HFFc6 (cell line): ENCODE measurements around the gene CLDN8. TPM values are rescaled to one million over a fixed set of nuclear protein-coding genes. Genes with fewer than 3 reads are reported as not detected.

Experiments used
- DNase-seq: peaks from one replicate; pipeline ENCODE4 v3.0.0-alpha.2; 2018
- H3K27ac Mint-ChIP-seq: 2 replicates; pipeline ENCODE4 v1.8.0; 2020; ENCODE audit warnings: mild to moderate bottlenecking, mixed read lengths
- H3K27me3 Mint-ChIP-seq: 2 replicates; pipeline ENCODE4 v1.8.0; 2021; ENCODE audit warnings: mild to moderate bottlenecking, moderate library complexity, mixed read lengths; ENCODE audit not compliant: insufficient read depth
- H3K36me3 Mint-ChIP-seq: 2 replicates; pipeline ENCODE4 v1.8.0; 2021; ENCODE audit warnings: low read depth, mixed read lengths
- H3K4me1 Mint-ChIP-seq: 2 replicates; pipeline ENCODE4 v1.8.0; 2020; ENCODE audit warnings: low read depth, mixed read lengths
- H3K4me3 Mint-ChIP-seq: 2 replicates; pipeline ENCODE4 v1.8.0; 2020; ENCODE audit warnings: mild to moderate bottlenecking, moderate library complexity, mixed read lengths
- H3K9me3 Mint-ChIP-seq: 2 replicates; pipeline ENCODE4 v1.8.0; 2020; ENCODE audit warnings: mild to moderate bottlenecking, mixed read lengths
- long read RNA-seq: library from polyadenylated mRNA; unstranded; transcript quantifications from one replicate; pipeline ENCODE4 v2.0.0, GENCODE V29; 2019
- total RNA-seq, 6 experiments: library from RNA; stranded (reverse); fragmentation: NEBNext Ultra II Directional; extraction: Animal tissue kit (Norgen Biotek cat#: 25700); gene quantifications; 2 replicates in 1 of 6; 3 replicates in 5 of 6; pipeline ENCODE4 v1.2.3, GENCODE V29; 2021
- TF ChIP-seq, protein P1 (sequence below): fragments of 200-600 bp; sonication (generic); IDR thresholded peaks from 2 replicates; pipeline ENCODE4 v1.5.0; 2021; ENCODE audit warnings: antibody characterized with exemption, mild to moderate bottlenecking

Gene CLDN8
- total RNA-seq, result not detected
- long read RNA-seq, result 0 reads

- no peak within 1 kb of the TSS for H3K4me3 Mint-ChIP-seq
- H3K27me3 Mint-ChIP-seq, result no peaks in the 10 kb centered on the region; the same call in 1 of the 2 replicates
- no peaks in the 10 kb centered on the region for H3K36me3 Mint-ChIP-seq
- no peak within 1 kb of the TSS for H3K27ac Mint-ChIP-seq
- H3K4me1 Mint-ChIP-seq, result no peaks in the 10 kb centered on the region
- no peak for DNase-seq
- TF ChIP-seq, protein P1, sequence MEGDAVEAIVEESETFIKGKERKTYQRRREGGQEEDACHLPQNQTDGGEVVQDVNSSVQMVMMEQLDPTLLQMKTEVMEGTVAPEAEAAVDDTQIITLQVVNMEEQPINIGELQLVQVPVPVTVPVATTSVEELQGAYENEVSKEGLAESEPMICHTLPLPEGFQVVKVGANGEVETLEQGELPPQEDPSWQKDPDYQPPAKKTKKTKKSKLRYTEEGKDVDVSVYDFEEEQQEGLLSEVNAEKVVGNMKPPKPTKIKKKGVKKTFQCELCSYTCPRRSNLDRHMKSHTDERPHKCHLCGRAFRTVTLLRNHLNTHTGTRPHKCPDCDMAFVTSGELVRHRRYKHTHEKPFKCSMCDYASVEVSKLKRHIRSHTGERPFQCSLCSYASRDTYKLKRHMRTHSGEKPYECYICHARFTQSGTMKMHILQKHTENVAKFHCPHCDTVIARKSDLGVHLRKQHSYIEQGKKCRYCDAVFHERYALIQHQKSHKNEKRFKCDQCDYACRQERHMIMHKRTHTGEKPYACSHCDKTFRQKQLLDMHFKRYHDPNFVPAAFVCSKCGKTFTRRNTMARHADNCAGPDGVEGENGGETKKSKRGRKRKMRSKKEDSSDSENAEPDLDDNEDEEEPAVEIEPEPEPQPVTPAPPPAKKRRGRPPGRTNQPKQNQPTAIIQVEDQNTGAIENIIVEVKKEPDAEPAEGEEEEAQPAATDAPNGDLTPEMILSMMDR, result no peak
- peaks cover 38% of the 10 kb centered on the region for H3K9me3 Mint-ChIP-seq
Observed at GRCh38 chr21:30216041-30216723, at the start of gene CLDN8. Gene CLDN8 (minus strand): TSS chr21:30216097. CDS start chr21:30215925, 172 bp downstream.

DNA sequence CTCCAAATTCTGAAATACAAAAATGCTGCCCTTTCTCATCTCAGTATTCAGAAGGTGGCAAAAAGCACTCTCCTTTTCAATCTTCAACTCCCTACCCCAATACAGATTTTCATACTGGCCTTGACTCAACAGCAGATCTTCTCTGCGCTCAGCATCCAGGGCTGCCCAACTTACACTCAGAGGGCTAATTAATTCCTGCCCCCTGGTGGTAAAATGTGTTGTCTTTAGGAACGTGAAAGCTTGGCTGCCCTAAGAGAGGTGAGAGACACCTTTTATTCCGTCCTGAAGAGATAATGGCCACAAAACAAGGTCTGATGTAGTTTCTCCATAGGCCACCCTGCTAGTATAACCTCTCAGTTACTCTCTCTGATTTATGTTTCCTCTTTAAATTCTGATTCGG is 41.9 kb upstream of the CLDN8 start:
- no peak for DNase-seq

GRCh38 chr21:30256100-30256499 is 40.2 kb upstream of the CLDN8 start:
- TF ChIP-seq, protein P1, result no peak

More for the DNA sequence above, 41.9 kb upstream of the CLDN8 start:
- no peaks in the 10 kb centered on the region for H3K27me3 Mint-ChIP-seq
- peaks cover 59% of the 10 kb centered on the region for H3K9me3 Mint-ChIP-seq
- H3K27ac Mint-ChIP-seq, result no peak overlapping the region
- no peaks in the 10 kb centered on the region for H3K4me1 Mint-ChIP-seq
- no peaks in the 10 kb centered on the region for H3K36me3 Mint-ChIP-seq
- TF ChIP-seq, protein P1, result peak; percentile 23; the same call in 1 of the 2 replicates
- no peak overlapping the region for H3K4me3 Mint-ChIP-seq

DNA sequence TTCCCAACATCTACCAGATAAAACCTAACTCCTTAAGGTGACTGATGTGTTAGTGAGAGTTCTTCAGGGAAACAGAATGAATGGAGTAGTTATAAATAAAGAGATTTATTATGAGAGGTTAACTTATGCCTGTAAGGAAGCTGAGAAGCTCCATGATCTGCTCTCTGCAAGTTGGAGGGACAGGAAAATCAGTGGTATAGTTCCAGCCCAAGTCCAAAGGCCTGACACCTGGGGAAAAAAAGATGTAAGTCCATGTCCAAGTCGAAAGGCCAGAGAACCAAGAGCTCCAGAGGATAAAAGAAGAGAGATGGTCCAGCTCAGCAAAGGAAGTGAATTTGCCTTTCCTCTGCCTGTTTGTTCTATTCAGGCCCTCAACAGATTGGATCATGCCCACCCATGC is 39.8 kb upstream of the CLDN8 start:
- no peak for DNase-seq
- peaks cover 52% of the 10 kb centered on the region for H3K9me3 Mint-ChIP-seq
- no peaks in the 10 kb centered on the region for H3K4me1 Mint-ChIP-seq
- no peaks in the 10 kb centered on the region for H3K27me3 Mint-ChIP-seq
- TF ChIP-seq, protein P1, result no peak
- H3K4me3 Mint-ChIP-seq, result no peak overlapping the region
- H3K27ac Mint-ChIP-seq, result no peak overlapping the region
- H3K36me3 Mint-ChIP-seq, result no peaks in the 10 kb centered on the region

More at GRCh38 chr21:30256100-30256499, 40.2 kb upstream of the CLDN8 start:
- Mint-ChIP-seq H3K27me3 (no peaks in the 10 kb centered on the region), H3K4me3 (no peak overlapping the region), H3K4me1 (no peaks in the 10 kb centered on the region), H3K9me3 (peaks cover 52% of the 10 kb centered on the region), H3K36me3 (no peaks in the 10 kb centered on the region), H3K27ac (no peak overlapping the region)
- DNase-seq, result no peak

- Mint-ChIP-seq H3K27ac (no peak overlapping the region), H3K4me3 (no peak overlapping the region), H3K36me3 (no peaks in the 10 kb centered on the region), H3K4me1 (no peaks in the 10 kb centered on the region), H3K27me3 (no peaks in the 10 kb centered on the region), H3K9me3 (peaks cover 51% of the 10 kb centered on the region)
- TF ChIP-seq, protein P1, result no peak
- no peak for DNase-seq
Observed at GRCh38 chr21:30251781-30252180, 35.9 kb upstream of the CLDN8 start.
